ENCODE measurements around the gene HMX2.

The HMX2 gene

DNA sequence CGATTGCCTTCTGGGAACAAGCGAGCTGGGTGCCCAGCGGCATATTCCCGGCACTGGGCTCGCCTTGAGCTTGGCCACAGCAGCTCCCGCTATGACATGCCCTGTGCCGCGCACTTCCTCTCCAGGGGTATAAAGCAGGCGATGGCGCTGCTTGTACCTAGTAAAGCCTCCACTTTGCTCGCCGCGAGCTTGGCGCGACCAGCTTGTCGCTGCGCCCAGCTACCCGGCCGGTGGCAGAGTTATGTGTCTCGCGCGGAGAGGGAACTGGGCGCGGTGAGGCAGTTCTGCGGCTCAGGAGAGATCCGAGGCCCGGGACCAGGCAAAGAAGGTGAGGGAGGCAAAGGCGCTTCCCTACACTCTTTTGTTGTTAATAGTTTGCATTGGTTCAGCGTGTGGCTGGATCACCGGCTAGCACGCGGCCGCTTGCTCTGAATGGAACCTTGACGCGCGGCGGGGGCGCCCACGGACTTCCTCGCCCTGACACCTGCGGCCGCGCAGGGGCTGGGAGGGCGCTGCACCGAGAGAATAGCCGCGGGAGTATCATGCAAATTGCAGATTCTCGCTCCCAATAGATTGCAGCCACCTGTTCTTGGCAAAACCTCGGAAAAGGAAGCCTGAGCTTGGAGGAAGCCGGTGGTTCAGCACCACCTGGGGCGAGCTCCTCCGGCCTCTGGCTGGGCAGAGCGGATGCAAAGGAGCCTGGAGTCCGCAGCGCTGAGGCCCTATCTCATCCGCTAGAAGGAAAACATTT is 3.2 kb downstream of the HMX2 start:
- peak overlapping the region in 1 of 2 experiments; percentile 12 for H3K14ac ChIP-seq (ENCODE audit: low read length in 2 of 2)
- H3K4me2 ChIP-seq (ENCODE audit: low read length, poor library complexity, severe bottlenecking): peak overlapping the region; percentile 83
- DNase-seq: peak; percentile 29
- no peak overlapping the region for H3K9ac ChIP-seq (ENCODE audit: low read length)
- H3K4me3 ChIP-seq (ENCODE audit: insufficient read depth in 1 of 2, low read depth in 1 of 2, low read length in 2 of 2): peak overlapping the region; percentile 14 to 56
- H3K27me3 ChIP-seq (ENCODE audit: control insufficient read depth in 1 of 2, insufficient read depth in 1 of 2, low read length in 2 of 2): peaks cover 67% of the 10 kb centered on the region in 2 experiments
- peaks cover 0 to 9% of the 10 kb centered on the region in 2 experiments for H3K36me3 ChIP-seq (ENCODE audit: control insufficient read depth in 1 of 2, insufficient read depth in 2 of 2, low read depth in 1 of 2, low read length in 2 of 2)
- H3K79me1 ChIP-seq (replicated peaks; ENCODE audit: low read length, poor library complexity, severe bottlenecking): no peaks in the 10 kb centered on the region
- peaks cover 35% of the 10 kb centered on the region for H3K4me1 ChIP-seq (ENCODE audit: control insufficient read depth, insufficient read depth, low read depth, low read length)
- no peaks in the 10 kb centered on the region for H3K9me3 ChIP-seq (ENCODE audit: control insufficient read depth, low read length)
- WGBS: under 1% methylated on average over 53 of the region's 56 CpGs
- peak overlapping the region; percentile 30 for H2AFZ ChIP-seq (ENCODE audit: low read depth, low read length)
- no peak overlapping the region for H4K8ac ChIP-seq (ENCODE audit: low read length)
- H3K4ac ChIP-seq (ENCODE audit: low read depth in 1 of 2, low read length in 2 of 2): no peak overlapping the region
- no peak overlapping the region for H2BK120ac ChIP-seq (ENCODE audit: low read depth, low read length)
- H4K91ac ChIP-seq (ENCODE audit: low read length): no peak overlapping the region
- no peak overlapping the region for H3K23ac ChIP-seq (ENCODE audit: low read length in 2 of 2)
- no peak overlapping the region for H3K27ac ChIP-seq (ENCODE audit: low read length, poor library complexity, severe bottlenecking)
- no peak overlapping the region for H2AK5ac ChIP-seq (ENCODE audit: low read length, severe bottlenecking)
- no peak overlapping the region for H2BK12ac ChIP-seq (ENCODE audit: low read length in 2 of 2)
- no peak overlapping the region for H3K18ac ChIP-seq (ENCODE audit: low read depth in 1 of 2, low read length in 2 of 2)
- H2BK15ac ChIP-seq (ENCODE audit: low read depth, poor library complexity, severe bottlenecking): no peak overlapping the region
- H2BK5ac ChIP-seq (ENCODE audit: low read depth, low read length, poor library complexity, severe bottlenecking): no peak overlapping the region

DNA sequence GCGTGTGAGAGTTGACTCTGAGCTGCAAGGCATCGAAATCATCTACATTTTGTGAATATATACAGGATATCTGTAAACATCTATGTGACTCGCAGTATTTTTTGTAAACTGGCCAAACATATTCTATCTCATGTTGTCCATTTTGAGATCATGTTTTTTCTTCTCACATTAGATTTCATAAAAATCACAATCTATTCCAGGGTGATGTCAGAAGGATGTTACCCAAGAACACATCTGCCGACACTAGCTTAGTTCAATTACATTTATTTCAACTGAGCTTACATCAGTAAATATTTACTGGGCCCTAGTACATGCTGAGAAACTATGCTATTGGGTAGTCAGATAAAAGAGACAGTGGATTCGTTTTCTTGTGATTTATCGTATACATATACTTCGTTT is 3.8 kb downstream of the HMX2 start:
- H3K18ac ChIP-seq (ENCODE audit: low read depth in 1 of 2, low read length in 2 of 2): no peak overlapping the region
- H3K27ac ChIP-seq (ENCODE audit: low read length, poor library complexity, severe bottlenecking): no peak overlapping the region
- H3K27me3 ChIP-seq (ENCODE audit: control insufficient read depth in 1 of 2, insufficient read depth in 1 of 2, low read length in 2 of 2): peaks cover 61 to 62% of the 10 kb centered on the region in 2 experiments
- no peaks in the 10 kb centered on the region for H3K9me3 ChIP-seq (ENCODE audit: control insufficient read depth, low read length)
- no peak for DNase-seq
- H3K14ac ChIP-seq (ENCODE audit: low read length in 2 of 2): no peak overlapping the region
- no peak overlapping the region for H3K9ac ChIP-seq (ENCODE audit: low read length)
- H2AFZ ChIP-seq (ENCODE audit: low read depth, low read length): no peak overlapping the region
- H3K4me1 ChIP-seq (ENCODE audit: control insufficient read depth, insufficient read depth, low read depth, low read length): peaks cover 35% of the 10 kb centered on the region
- 48% methylated on average over 4 of the region's 7 CpGs for WGBS
- no peak overlapping the region for H2BK15ac ChIP-seq (ENCODE audit: low read depth, poor library complexity, severe bottlenecking)
- H3K4ac ChIP-seq (ENCODE audit: low read depth in 1 of 2, low read length in 2 of 2): no peak overlapping the region
- H4K91ac ChIP-seq (ENCODE audit: low read length): no peak overlapping the region
- H2AK5ac ChIP-seq (ENCODE audit: low read length, severe bottlenecking): no peak overlapping the region
- no peak overlapping the region for H2BK120ac ChIP-seq (ENCODE audit: low read depth, low read length)
- no peaks in the 10 kb centered on the region for H3K79me1 ChIP-seq (replicated peaks; ENCODE audit: low read length, poor library complexity, severe bottlenecking)
- no peak overlapping the region for H2BK5ac ChIP-seq (ENCODE audit: low read depth, low read length, poor library complexity, severe bottlenecking)
- H4K8ac ChIP-seq (ENCODE audit: low read length): no peak overlapping the region
- H2BK12ac ChIP-seq (ENCODE audit: low read length in 2 of 2): no peak overlapping the region
- H3K4me2 ChIP-seq (ENCODE audit: low read length, poor library complexity, severe bottlenecking): peak overlapping the region; percentile 83
- H3K4me3 ChIP-seq (ENCODE audit: insufficient read depth in 1 of 2, low read depth in 1 of 2, low read length in 2 of 2): no peak overlapping the region
- peaks cover 2 to 15% of the 10 kb centered on the region in 2 experiments for H3K36me3 ChIP-seq (ENCODE audit: control insufficient read depth in 1 of 2, insufficient read depth in 2 of 2, low read depth in 1 of 2, low read length in 2 of 2)
- H3K23ac ChIP-seq (ENCODE audit: low read length in 2 of 2): no peak overlapping the region

DNA sequence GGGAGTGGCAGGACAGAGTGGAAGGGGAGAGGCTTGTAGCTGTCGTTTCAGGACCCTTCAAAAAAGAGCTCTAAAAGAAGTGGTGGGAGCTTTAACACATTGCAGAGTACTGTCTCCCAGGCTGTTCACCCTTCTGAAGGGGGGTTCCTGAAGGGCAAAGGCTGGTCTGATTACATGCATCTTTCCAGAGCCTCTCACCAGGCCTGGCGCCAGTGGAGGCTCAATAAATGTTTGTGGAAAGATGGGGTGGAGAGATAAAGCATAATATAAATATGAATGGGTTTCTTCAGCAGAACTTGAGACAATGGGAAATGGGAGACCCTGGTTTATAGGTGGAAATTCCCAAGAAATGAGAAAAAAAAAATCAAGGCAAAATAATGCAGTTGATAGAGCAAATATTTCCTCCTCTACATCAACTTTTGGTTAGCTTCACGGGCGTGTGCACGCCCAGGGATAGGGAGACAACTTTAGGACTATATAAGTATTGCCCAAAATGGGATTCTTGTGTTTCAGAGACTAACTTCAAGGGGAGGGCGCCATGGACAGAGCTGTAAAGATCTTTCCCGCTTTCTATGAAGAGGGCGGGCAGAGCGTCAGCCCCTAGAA is 5.7 kb downstream of the HMX2 start:
- Histone ChIP-seq H3K79me1 (replicated peaks; ENCODE audit: low read length, poor library complexity, severe bottlenecking) (no peaks in the 10 kb centered on the region), H3K4me1 (ENCODE audit: control insufficient read depth, insufficient read depth, low read depth, low read length) (peaks cover 25% of the 10 kb centered on the region), H2BK5ac (ENCODE audit: low read depth, low read length, poor library complexity, severe bottlenecking) (no peak overlapping the region), H4K8ac (ENCODE audit: low read length) (no peak overlapping the region), H3K36me3 (ENCODE audit: control insufficient read depth in 1 of 2, insufficient read depth in 2 of 2, low read depth in 1 of 2, low read length in 2 of 2) (peaks cover 3 to 33% of the 10 kb centered on the region in 2 experiments), H3K14ac (ENCODE audit: low read length in 2 of 2) (no peak overlapping the region), H2AK5ac (ENCODE audit: low read length, severe bottlenecking) (no peak overlapping the region), H3K27me3 (ENCODE audit: control insufficient read depth in 1 of 2, insufficient read depth in 1 of 2, low read length in 2 of 2) (peaks cover 44 to 45% of the 10 kb centered on the region in 2 experiments), H3K4ac (ENCODE audit: low read depth in 1 of 2, low read length in 2 of 2) (no peak overlapping the region), H3K4me3 (ENCODE audit: insufficient read depth in 1 of 2, low read depth in 1 of 2, low read length in 2 of 2) (no peak overlapping the region), H3K4me2 (ENCODE audit: low read length, poor library complexity, severe bottlenecking) (no peak overlapping the region), H3K9me3 (ENCODE audit: control insufficient read depth, low read length) (no peaks in the 10 kb centered on the region), H3K18ac (ENCODE audit: low read depth in 1 of 2, low read length in 2 of 2) (no peak overlapping the region), H2BK120ac (ENCODE audit: low read depth, low read length) (no peak overlapping the region), H4K91ac (ENCODE audit: low read length) (no peak overlapping the region), H3K27ac (ENCODE audit: low read length, poor library complexity, severe bottlenecking) (no peak overlapping the region), H2AFZ (ENCODE audit: low read depth, low read length) (no peak overlapping the region), H3K9ac (ENCODE audit: low read length) (no peak overlapping the region), H2BK15ac (ENCODE audit: low read depth, poor library complexity, severe bottlenecking) (peak overlapping the region; percentile 49), H3K23ac (ENCODE audit: low read length in 2 of 2) (no peak overlapping the region), H2BK12ac (ENCODE audit: low read length in 2 of 2) (no peak overlapping the region)
- DNase-seq: no peak
- WGBS: 32% methylated on average over 9 of the region's 9 CpGs

DNA sequence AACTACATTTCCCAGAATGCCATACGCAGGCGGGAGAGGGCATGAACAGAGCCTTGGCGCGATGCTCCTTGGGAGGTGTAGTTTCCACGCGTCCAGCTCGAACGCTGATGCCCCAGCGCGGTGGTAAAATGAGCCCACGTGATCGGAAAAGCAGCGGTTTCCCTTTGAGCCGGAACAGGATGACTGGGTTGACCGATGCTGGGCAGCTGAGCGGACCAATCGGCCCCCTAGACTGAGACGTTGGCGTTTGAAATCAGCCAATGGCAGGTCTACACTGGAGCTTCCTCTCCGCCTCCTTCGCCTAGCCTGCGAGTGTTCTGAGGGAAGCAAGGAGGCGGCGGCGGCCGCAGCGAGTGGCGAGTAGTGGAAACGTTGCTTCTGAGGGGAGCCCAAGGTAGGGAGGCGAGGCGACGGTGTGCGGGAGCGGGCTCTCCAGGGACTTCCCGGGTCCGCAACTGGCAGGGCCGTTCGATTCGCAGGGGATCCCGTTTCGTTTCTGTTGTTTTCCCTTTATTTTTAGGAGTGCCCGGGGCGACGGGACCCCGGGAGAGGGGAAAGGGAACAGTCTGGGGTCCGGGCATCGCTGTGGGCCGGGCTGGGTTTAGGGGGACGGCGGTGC is 6.3 kb downstream of the HMX2 start, which contains the start of gene BUB3:
Gene BUB3 (plus strand): TSS at position 311 of the 619 bp plus-strand sequence. CDS start 516 bp downstream, outside the sequence.
- H2AK5ac ChIP-seq (ENCODE audit: low read length, severe bottlenecking): no peak within 1 kb of the TSS
- no peak within 1 kb of the TSS for H3K14ac ChIP-seq (ENCODE audit: low read length in 2 of 2)
- H3K79me1 ChIP-seq (replicated peaks; ENCODE audit: low read length, poor library complexity, severe bottlenecking): no peaks in the 10 kb centered on the region
- peak within 1 kb of the TSS; percentile 39 for H2BK5ac ChIP-seq (ENCODE audit: low read depth, low read length, poor library complexity, severe bottlenecking)
- H3K9ac ChIP-seq (ENCODE audit: low read length): peak within 1 kb of the TSS; percentile 97
- H2AFZ ChIP-seq (ENCODE audit: low read depth, low read length): peak within 1 kb of the TSS; percentile 73
- H2BK12ac ChIP-seq (ENCODE audit: low read length in 2 of 2): no peak within 1 kb of the TSS
- peak within 1 kb of the TSS; percentile 90 for H2BK120ac ChIP-seq (ENCODE audit: low read depth, low read length)
- peak within 1 kb of the TSS; percentile 82 to 84 for H3K4me3 ChIP-seq (ENCODE audit: insufficient read depth in 1 of 2, low read depth in 1 of 2, low read length in 2 of 2)
- peak within 1 kb of the TSS in 1 of 2 experiments; percentile 23 for H3K23ac ChIP-seq (ENCODE audit: low read length in 2 of 2)
- WGBS: under 1% methylated on average over 40 of the region's 50 CpGs
- H2BK15ac ChIP-seq (ENCODE audit: low read depth, poor library complexity, severe bottlenecking): peak within 1 kb of the TSS; percentile 93
- H3K27ac ChIP-seq (ENCODE audit: low read length, poor library complexity, severe bottlenecking): peak within 1 kb of the TSS; percentile 88
- peaks cover 22% of the 10 kb centered on the region for H3K4me1 ChIP-seq (ENCODE audit: control insufficient read depth, insufficient read depth, low read depth, low read length)
- H3K18ac ChIP-seq (ENCODE audit: low read depth in 1 of 2, low read length in 2 of 2): peak within 1 kb of the TSS; percentile 89 to 94
- peak; percentile 100 for DNase-seq
- peak within 1 kb of the TSS; percentile 89 for H4K91ac ChIP-seq (ENCODE audit: low read length)
- H4K8ac ChIP-seq (ENCODE audit: low read length): peak within 1 kb of the TSS; percentile 94
- H3K4ac ChIP-seq (ENCODE audit: low read depth in 1 of 2, low read length in 2 of 2): peak within 1 kb of the TSS; percentile 42 to 54
- peaks cover 38 to 39% of the 10 kb centered on the region in 2 experiments for H3K27me3 ChIP-seq (ENCODE audit: control insufficient read depth in 1 of 2, insufficient read depth in 1 of 2, low read length in 2 of 2)
- peaks cover 3 to 40% of the 10 kb centered on the region in 2 experiments for H3K36me3 ChIP-seq (ENCODE audit: control insufficient read depth in 1 of 2, insufficient read depth in 2 of 2, low read depth in 1 of 2, low read length in 2 of 2)
- no peaks in the 10 kb centered on the region for H3K9me3 ChIP-seq (ENCODE audit: control insufficient read depth, low read length)
- peak within 1 kb of the TSS; percentile 51 for H3K4me2 ChIP-seq (ENCODE audit: low read length, poor library complexity, severe bottlenecking)

Measured in mesenchymal stem cell (in vitro differentiated cells and primary cell).